ENCODE measurements around the gene CFAP99. TPM values are rescaled to one million over a fixed set of nuclear protein-coding genes. Genes with fewer than 3 reads are reported as not detected.

Gene CFAP99
- total and polyA plus RNA-seq, 8 donors, result 0.28 to 1.6 (median 0.70) TPM

- DNase-seq (no peak), ATAC-seq (no peak), FAIRE-seq (no peak)
- intact Hi-C loops (cut with DNase I), result loop anchor here in 2 of 3 donors (10.0 kb wide), 2 partner anchors 221 to 231 kb away; no protein-coding TSS in a partner anchor
- WGBS, 2 donors, result 88 to 92% methylated on average over 6 of the region's 6 CpGs
- TF ChIP-seq CTCF (IDR thresholded peaks at IDR 0.05), result no peak
- Histone ChIP-seq H3K36me3 (no peaks in the 10 kb centered on the region), H3K4me3 (no peak overlapping the region), H3K4me1 (no peaks in the 10 kb centered on the region), H3K27ac (no peak overlapping the region), H3K9me3 (no peaks in the 10 kb centered on the region), H3K27me3 (no peaks in the 10 kb centered on the region)
Observed at GRCh38 chr4:2445571-2445970, 26.8 kb downstream of the CFAP99 start.

- no peak for TF ChIP-seq CTCF (IDR thresholded peaks at IDR 0.05)
- no peaks in the 10 kb centered on the region for H3K36me3 ChIP-seq
- H3K9me3 ChIP-seq, result no peaks in the 10 kb centered on the region
- ATAC-seq (no peak), FAIRE-seq (no peak), DNase-seq (no peak)
- WGBS, 2 donors, result 82 to 90% methylated on average over 3 of the region's 3 CpGs
- H3K27ac ChIP-seq, result no peak overlapping the region
- H3K27me3 ChIP-seq, result no peaks in the 10 kb centered on the region
- no peak overlapping the region for H3K4me3 ChIP-seq
- intact Hi-C loops (cut with DNase I), result loop anchor here in 2 of 3 donors (10.0 kb wide), 2 partner anchors 222 to 232 kb away; no protein-coding TSS in a partner anchor
- H3K4me1 ChIP-seq, result no peaks in the 10 kb centered on the region
Observed at GRCh38 chr4:2446656-2447564, 28.2 kb downstream of the CFAP99 start.

- intact Hi-C loops (cut with DNase I), result loop anchor here in 2 of 3 donors (10.0 kb wide), 2 partner anchors 224 to 234 kb away; no protein-coding TSS in a partner anchor
- Histone ChIP-seq H3K4me3 (no peak overlapping the region), H3K9me3 (no peaks in the 10 kb centered on the region), H3K36me3 (no peaks in the 10 kb centered on the region), H3K27me3 (no peaks in the 10 kb centered on the region), H3K27ac (no peak overlapping the region), H3K4me1 (no peaks in the 10 kb centered on the region)
- ATAC-seq (no peak), FAIRE-seq (no peak), DNase-seq (peak in 1 of 6 donors; percentile 49)
- TF ChIP-seq CTCF (IDR thresholded peaks at IDR 0.05), result no peak
- 88 to 91% methylated on average over 7 of the region's 7 CpGs for WGBS, 2 donors
Observed at GRCh38 chr4:2448589-2448988, 29.8 kb downstream of the CFAP99 start.

GRCh38 chr4:2449051-2449450 is 30.3 kb downstream of the CFAP99 start:
- FAIRE-seq, result no peak
- no peak for TF ChIP-seq CTCF (IDR thresholded peaks at IDR 0.05)
- no peak overlapping the region for H3K4me3 ChIP-seq
- H3K27ac ChIP-seq, result no peak overlapping the region
- intact Hi-C loops (cut with DNase I), result loop anchor here in 2 of 3 donors (10.0 kb wide), 2 partner anchors 224 to 234 kb away; no protein-coding TSS in a partner anchor
- 90 to 95% methylated on average over 11 of the region's 11 CpGs for WGBS, 2 donors
- no peaks in the 10 kb centered on the region for H3K4me1 ChIP-seq
- no peaks in the 10 kb centered on the region for H3K27me3 ChIP-seq
- DNase-seq, result no peak
- no peaks in the 10 kb centered on the region for H3K36me3 ChIP-seq
- ATAC-seq, result no peak
- no peaks in the 10 kb centered on the region for H3K9me3 ChIP-seq

Data from pancreas (tissue), 10 donors.